GM12878 (cell line): Measurements from ENCODE around the gene C1QL4. TPM values are rescaled to one million over a fixed set of nuclear protein-coding genes. Genes with fewer than 3 reads are reported as not detected.

ENCODE experiments used
- ATAC-seq: fragments of 200-7000 bp; cut with Tn5 transposase; 3 replicates; pipeline ENCODE4 v1.9.1; 2020; ENCODE audit warnings: mild to moderate bottlenecking, moderate library complexity
- BruUV-seq: library from RNA; stranded (reverse); fragments of 400-500 nt; replicated peaks from 2 replicates; lab custom pipeline; 2021; lab: Mats Ljungman, UMichigan
- CTCF ChIA-PET: fragments of 300-600 bp; sonication (Branson Sonifier 250); formaldehyde crosslinking; extraction: SDS; loops from one replicate; lab custom pipeline; 2021; ENCODE audit warnings: inconsistent platforms; lab: Yijun Ruan, JAX
- POLR2A ChIA-PET: fragments of 350-600 bp; formaldehyde crosslinking; extraction: SDS; loops from one replicate; lab custom pipeline; 2021; ENCODE audit warnings: inconsistent platforms; lab: Charles Lee
- RAD21 ChIA-PET: fragments of 300-600 bp; sonication (Branson Sonifier 250); formaldehyde crosslinking; loops from one replicate; lab custom pipeline; 2023; ENCODE audit warnings: antibody characterized with exemption; ENCODE audit not compliant: unreplicated experiment; lab: Charles Lee
- SMC1A ChIA-PET: fragments of 300-600 bp; sonication (Branson Sonifier 250); formaldehyde crosslinking; loops from one replicate; lab custom pipeline; 2023; ENCODE audit not compliant: unreplicated experiment, uncharacterized antibody; lab: Charles Lee
- DNase-seq: peaks from one replicate; pipeline ENCODE4 v3.0.0-alpha.2; 2011; ENCODE audit warnings: low read depth, low spot score
- FAIRE-seq: peaks from 3 replicates; lab custom pipeline; 2011; peaks lifted over from hg19 to GRCh38; lab: Jason Lieb, UNC
- H2AFZ ChIP-seq: 2 replicates; pipeline ENCODE4 v1.6.0; 2011; ENCODE audit warnings: low read depth, low read length, control low read depth; ENCODE audit not compliant: control insufficient read depth
- H3K27ac ChIP-seq: 2 replicates; pipeline ENCODE4 v1.5.1; 2011; ENCODE audit warnings: control low read depth; ENCODE audit not compliant: control insufficient read depth, insufficient read depth
- H3K27me3 ChIP-seq, 2 experiments: replicated peaks in 1 of 2; 2 replicates each; pipeline versions ENCODE4 v1.6.0 to v1.6.1; 2011; ENCODE audit warnings: low read length in 1 of 2; ENCODE audit not compliant: control insufficient read depth in 2 of 2, insufficient read depth in 2 of 2
- H3K36me3 ChIP-seq, 2 experiments: 2 replicates each; pipeline ENCODE4 v1.5.1; 2011; ENCODE audit warnings: low read length in 1 of 2; ENCODE audit not compliant: control insufficient read depth in 2 of 2, insufficient read depth in 2 of 2
- H3K4me1 ChIP-seq: 2 replicates; pipeline ENCODE4 v1.6.1; 2011; ENCODE audit warnings: mild to moderate bottlenecking, low read length, moderate library complexity, mixed read lengths; ENCODE audit not compliant: control insufficient read depth, insufficient read depth
- H3K4me2 ChIP-seq: 2 replicates; pipeline ENCODE4 v1.6.0; 2011; ENCODE audit warnings: control low read depth; ENCODE audit not compliant: control insufficient read depth, insufficient read depth
- H3K4me3 ChIP-seq: fragments of 200-600 bp; sonication (generic); 2 replicates; pipeline ENCODE4 v1.5.1; 2016
- H3K79me2 ChIP-seq: 2 replicates; pipeline ENCODE4 v1.6.0; 2011; ENCODE audit warnings: low read length; ENCODE audit not compliant: control insufficient read depth, insufficient read depth
- H3K9ac ChIP-seq: 2 replicates; pipeline ENCODE4 v1.8.0; 2011; ENCODE audit warnings: low read length, control low read depth, mixed read lengths; ENCODE audit not compliant: control insufficient read depth, insufficient read depth
- H3K9me3 ChIP-seq: replicated peaks from 3 replicates; pipeline ENCODE4 v1.5.1; 2011; ENCODE audit warnings: mild to moderate bottlenecking, low read length; ENCODE audit not compliant: control insufficient read depth, insufficient read depth
- H4K20me1 ChIP-seq: 2 replicates; pipeline ENCODE4 v1.6.0; 2011; ENCODE audit not compliant: control insufficient read depth, insufficient read depth
- BRCA1 ChIP-seq: IDR thresholded peaks from 2 replicates; pipeline ENCODE4 v1.6.1; 2011; ENCODE audit warnings: low read depth, low read length, improper control_type of control experiment
- CHD2 ChIP-seq: IDR thresholded peaks from 2 replicates; pipeline ENCODE4 v1.6.1; 2011; ENCODE audit warnings: low read depth, low read length, improper control_type of control experiment, borderline replicate concordance
- HDAC6 ChIP-seq: fragments of 200-600 bp; sonication (generic); IDR thresholded peaks from one replicate; pipeline ENCODE4 v1.8.0; 2017; ENCODE audit warnings: antibody characterized with exemption; ENCODE audit not compliant: unreplicated experiment
- KLF5 ChIP-seq: fragments of 450-650 bp; IDR thresholded peaks from 2 replicates; pipeline ENCODE4 v1.6.1; 2014; ENCODE audit warnings: mild to moderate bottlenecking; ENCODE audit not compliant: partially characterized antibody
- MTA3 ChIP-seq: IDR thresholded peaks from 2 replicates; pipeline ENCODE4 v1.6.1; 2012; ENCODE audit warnings: low read length, inconsistent platforms, borderline replicate concordance
- SREBF2 ChIP-seq: IDR thresholded peaks from 2 replicates; pipeline ENCODE4 v1.6.1; 2012; ENCODE audit warnings: mild to moderate bottlenecking, low read length
- TCF12 ChIP-seq: IDR thresholded peaks from 2 replicates; pipeline ENCODE4 v1.6.1; 2011; ENCODE audit warnings: low read depth, mild to moderate bottlenecking, low read length
- WRNIP1 ChIP-seq: IDR thresholded peaks from 2 replicates; pipeline ENCODE4 v1.6.1; 2011; ENCODE audit warnings: low read depth, low read length, improper control_type of control experiment, borderline replicate concordance
- WGBS: methylation state at CpG from one replicate; pipeline ENCODE4 v1.1.6; 2016; ENCODE audit warnings: low lambda C conversion rate; ENCODE audit not compliant: insufficient replicate concordance, insufficient coverage; ENCODE audit errors: missing lambda C conversion rate; 5-methylcytosine and 5-hydroxymethylcytosine counted together
- in situ Hi-C: fragments of 300-500 bp; cut with MboI; formaldehyde crosslinking; loops from 9 replicates; pipeline ENCODE4 v1.14.3; 2018; ENCODE audit warnings: mixed read lengths
- intact Hi-C: fragments of 100-400 bp; cut with micrococcal nuclease; formaldehyde crosslinking; loops from one replicate; pipeline ENCODE4 v1.14.2; 2022; ENCODE audit not compliant: unreplicated experiment
- polyA plus RNA-seq, 11 experiments: library from polyadenylated mRNA; depleted of rRNA in 4 of 11; unstranded in 6 of 11; stranded (reverse) in 5 of 11; fragments of >200 nt; fragmentation: Nextera tagmentation in 4 of 11; fragmentation: Illumina TruSeq in 1 of 11; extraction: Ambion mirVana in 4 of 11; extraction: Trizol in 1 of 11; gene quantifications; 1 replicate in 1 of 11; 2 replicates in 10 of 11; pipeline versions ENCODE4 v1.2.1 to v1.2.3, GENCODE V29; 2011 to 2016; ENCODE audit warnings: inconsistent platforms in 2 of 11, missing spikeins in 2 of 11, low read depth in 1 of 11
- total RNA-seq, 4 experiments: library from RNA; depleted of rRNA in 3 of 4; stranded (reverse); fragments of >200 nt in 3 of 4; fragmentation: Illumina TruSeq in 1 of 4; extraction: Trizol in 1 of 4; gene quantifications; 2 replicates each; pipeline versions ENCODE4 v1.2.1 to v1.2.3, GENCODE V29; 2013 to 2021
- TF ChIP-seq, protein P1 (sequence below): fragments of 450-650 bp; IDR thresholded peaks from 2 replicates; pipeline ENCODE4 v1.6.1; 2018; ENCODE audit warnings: borderline replicate concordance, mild to moderate bottlenecking; ENCODE audit not compliant: partially characterized antibody

C1QL4 gene
- total and polyA plus RNA-seq, 10 of the 15 experiments (the other 5 are each of a cell fraction or from before 2014, with no cell fraction given) = 0.05 TPM; not detected in 9

- TF ChIP-seq BRCA1 (no peak), TCF12 (0 out of 2 replicates have a peak, but pooled peaks have one; percentile 28), CHD2 (no peak)
Observed at GRCh38 chr12:49296034-49296835, 40.8 kb downstream of the C1QL4 start (continued).

DNA sequence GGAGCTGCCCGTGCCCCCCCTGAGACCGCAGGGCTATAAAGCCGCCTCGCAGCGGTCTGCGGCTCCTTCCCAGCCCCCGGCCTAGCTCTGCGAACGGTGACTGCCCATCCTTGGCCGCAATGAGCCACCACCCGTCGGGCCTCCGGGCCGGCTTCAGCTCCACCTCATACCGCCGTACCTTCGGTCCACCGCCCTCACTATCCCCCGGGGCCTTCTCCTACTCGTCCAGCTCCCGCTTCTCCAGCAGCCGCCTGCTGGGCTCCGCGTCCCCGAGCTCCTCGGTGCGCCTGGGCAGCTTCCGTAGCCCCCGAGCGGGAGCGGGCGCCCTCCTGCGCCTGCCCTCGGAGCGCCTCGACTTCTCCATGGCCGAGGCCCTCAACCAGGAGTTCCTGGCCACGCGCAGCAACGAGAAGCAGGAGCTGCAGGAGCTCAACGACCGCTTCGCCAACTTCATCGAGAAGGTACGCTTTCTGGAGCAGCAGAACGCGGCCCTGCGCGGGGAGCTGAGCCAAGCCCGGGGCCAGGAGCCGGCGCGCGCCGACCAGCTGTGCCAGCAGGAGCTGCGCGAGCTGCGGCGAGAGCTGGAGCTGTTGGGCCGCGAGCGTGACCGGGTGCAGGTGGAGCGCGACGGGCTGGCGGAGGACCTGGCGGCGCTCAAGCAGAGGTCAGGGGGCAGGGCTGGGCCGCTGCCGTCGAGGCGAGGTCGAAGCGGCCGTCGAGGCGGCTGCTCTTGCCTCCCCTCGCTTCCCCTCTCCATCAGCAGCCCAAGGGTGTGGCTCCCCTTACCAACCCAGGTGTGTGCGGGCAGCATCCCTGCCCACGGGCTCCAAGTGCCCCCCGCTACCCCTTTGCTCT is 41.7 kb downstream of the C1QL4 start, which contains the start of gene PRPH:
PRPH (plus strand) TSS at position 66 of the 855 bp plus-strand sequence; CDS start at position 120, 54 bp downstream.
- H3K4me3 ChIP-seq = no peak within 1 kb of the TSS
- POLR2A ChIA-PET = interaction anchor here (1.1 to 1.7 kb wide), 2 partner anchors 28 to 38 kb away, joined by 3 to 4 read pairs; partner anchors contain the start of gene TROAP
- RAD21 ChIA-PET = no interaction called here
- H3K4me1 ChIP-seq = peaks cover 8% of the 10 kb centered on the region
- no peak within 1 kb of the TSS for H2AFZ ChIP-seq
- in situ Hi-C loops = no loop called here
- TF ChIP-seq HDAC6 (peak; percentile 69), KLF5 (no peak), MTA3 (no peak), WRNIP1 (no peak), SREBF2 (no peak)
- TF ChIP-seq, protein P1, sequence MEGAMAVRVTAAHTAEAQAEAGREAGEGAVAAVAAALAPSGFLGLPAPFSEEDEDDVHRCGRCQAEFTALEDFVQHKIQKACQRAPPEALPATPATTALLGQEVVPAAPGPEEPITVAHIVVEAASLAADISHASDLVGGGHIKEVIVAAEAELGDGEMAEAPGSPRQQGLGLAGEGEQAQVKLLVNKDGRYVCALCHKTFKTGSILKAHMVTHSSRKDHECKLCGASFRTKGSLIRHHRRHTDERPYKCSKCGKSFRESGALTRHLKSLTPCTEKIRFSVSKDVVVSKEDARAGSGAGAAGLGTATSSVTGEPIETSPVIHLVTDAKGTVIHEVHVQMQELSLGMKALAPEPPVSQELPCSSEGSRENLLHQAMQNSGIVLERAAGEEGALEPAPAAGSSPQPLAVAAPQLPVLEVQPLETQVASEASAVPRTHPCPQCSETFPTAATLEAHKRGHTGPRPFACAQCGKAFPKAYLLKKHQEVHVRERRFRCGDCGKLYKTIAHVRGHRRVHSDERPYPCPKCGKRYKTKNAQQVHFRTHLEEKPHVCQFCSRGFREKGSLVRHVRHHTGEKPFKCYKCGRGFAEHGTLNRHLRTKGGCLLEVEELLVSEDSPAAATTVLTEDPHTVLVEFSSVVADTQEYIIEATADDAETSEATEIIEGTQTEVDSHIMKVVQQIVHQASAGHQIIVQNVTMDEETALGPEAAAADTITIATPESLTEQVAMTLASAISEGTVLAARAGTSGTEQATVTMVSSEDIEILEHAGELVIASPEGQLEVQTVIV = no peak
- intact Hi-C loops = no loop called here
- FAIRE-seq (no peak), ATAC-seq (no peak), DNase-seq (no peak)
- no TSS peak for BruUV-seq
- SMC1A ChIA-PET = no interaction called here
- no peaks in the 10 kb centered on the region for H3K36me3 ChIP-seq
- 26% methylated on average over 66 of the region's 82 CpGs for WGBS
- CTCF ChIA-PET = interaction anchor here (0.6 to 16.2 kb wide), 13 partner anchors 9 to 102 kb away, joined by 3 to 231 read pairs (median 4); partner anchors contain the start of genes DNAJC22 and TROAP
- no peaks in the 10 kb centered on the region for H3K9me3 ChIP-seq
- no peaks in the 10 kb centered on the region for H4K20me1 ChIP-seq
- H3K4me2 ChIP-seq = no peak within 1 kb of the TSS
- no peak within 1 kb of the TSS for H3K27ac ChIP-seq
- no peak within 1 kb of the TSS for H3K9ac ChIP-seq
- peaks cover 19 to 20% of the 10 kb centered on the region in 2 experiments for H3K27me3 ChIP-seq
- no peaks in the 10 kb centered on the region for H3K79me2 ChIP-seq
